ENCODE results near the gene SLC6A12.

DNA sequence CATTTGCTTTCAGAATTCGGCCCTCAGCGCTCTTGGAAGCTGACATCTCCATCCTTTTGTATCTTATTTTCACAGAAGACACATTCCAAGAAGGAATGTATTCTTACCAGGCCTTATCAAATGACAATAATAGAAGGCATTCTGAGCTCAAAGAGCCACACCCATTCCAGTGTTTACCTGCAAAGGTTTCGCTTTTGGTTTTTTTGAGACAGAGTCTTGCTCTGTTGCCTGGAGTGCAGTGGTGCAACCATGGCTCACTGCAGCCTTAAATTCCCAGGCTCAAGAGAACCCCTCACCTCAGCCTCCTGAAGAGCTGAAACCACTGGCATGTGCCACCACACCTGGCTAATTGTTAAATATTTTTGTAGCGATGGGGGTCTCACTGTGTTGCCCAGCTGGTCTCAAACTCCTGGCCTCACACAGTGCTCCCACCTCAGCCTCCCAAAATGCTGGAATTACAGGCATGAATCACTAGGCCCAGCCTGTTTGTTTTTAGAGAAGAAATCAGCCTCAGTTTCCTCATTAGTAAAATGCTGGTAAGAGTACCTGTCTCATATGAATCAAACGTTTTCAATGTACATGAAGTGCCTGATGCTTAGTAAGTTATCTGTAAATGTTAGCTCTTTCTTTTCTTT lies 69.2 kb downstream of the SLC6A12 start:
- TF ChIP-seq, protein P1, sequence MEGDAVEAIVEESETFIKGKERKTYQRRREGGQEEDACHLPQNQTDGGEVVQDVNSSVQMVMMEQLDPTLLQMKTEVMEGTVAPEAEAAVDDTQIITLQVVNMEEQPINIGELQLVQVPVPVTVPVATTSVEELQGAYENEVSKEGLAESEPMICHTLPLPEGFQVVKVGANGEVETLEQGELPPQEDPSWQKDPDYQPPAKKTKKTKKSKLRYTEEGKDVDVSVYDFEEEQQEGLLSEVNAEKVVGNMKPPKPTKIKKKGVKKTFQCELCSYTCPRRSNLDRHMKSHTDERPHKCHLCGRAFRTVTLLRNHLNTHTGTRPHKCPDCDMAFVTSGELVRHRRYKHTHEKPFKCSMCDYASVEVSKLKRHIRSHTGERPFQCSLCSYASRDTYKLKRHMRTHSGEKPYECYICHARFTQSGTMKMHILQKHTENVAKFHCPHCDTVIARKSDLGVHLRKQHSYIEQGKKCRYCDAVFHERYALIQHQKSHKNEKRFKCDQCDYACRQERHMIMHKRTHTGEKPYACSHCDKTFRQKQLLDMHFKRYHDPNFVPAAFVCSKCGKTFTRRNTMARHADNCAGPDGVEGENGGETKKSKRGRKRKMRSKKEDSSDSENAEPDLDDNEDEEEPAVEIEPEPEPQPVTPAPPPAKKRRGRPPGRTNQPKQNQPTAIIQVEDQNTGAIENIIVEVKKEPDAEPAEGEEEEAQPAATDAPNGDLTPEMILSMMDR (optimal IDR thresholded peaks at IDR 0.05 in 1 of 3, IDR thresholded peaks at IDR 0.05 in 1 of 3, conservative IDR thresholded peaks at IDR 0.05 in 1 of 3; ENCODE audit: extremely low read depth in 1 of 3, insufficient read depth in 2 of 3, low read length in 3 of 3), result no peak
- no peak for TF ChIP-seq EZH2 (IDR thresholded peaks at IDR 0.05; ENCODE audit: low read length)
